NCI-H748 treated with DMSO at 0.1 percent for 48 hours (cell line): Measurements from ENCODE around the gene LOXL1.
"Not testable (repeated sequence)": the region's sequence is repeated elsewhere in the genome, so short reads cannot be mapped to it uniquely, and the experiment has no call there.

Experiments
- DNase-seq: peaks from one replicate; lab custom pipeline; 2025; lab: John Stamatoyannopoulos, UW

The LOXL1 gene

DNA sequence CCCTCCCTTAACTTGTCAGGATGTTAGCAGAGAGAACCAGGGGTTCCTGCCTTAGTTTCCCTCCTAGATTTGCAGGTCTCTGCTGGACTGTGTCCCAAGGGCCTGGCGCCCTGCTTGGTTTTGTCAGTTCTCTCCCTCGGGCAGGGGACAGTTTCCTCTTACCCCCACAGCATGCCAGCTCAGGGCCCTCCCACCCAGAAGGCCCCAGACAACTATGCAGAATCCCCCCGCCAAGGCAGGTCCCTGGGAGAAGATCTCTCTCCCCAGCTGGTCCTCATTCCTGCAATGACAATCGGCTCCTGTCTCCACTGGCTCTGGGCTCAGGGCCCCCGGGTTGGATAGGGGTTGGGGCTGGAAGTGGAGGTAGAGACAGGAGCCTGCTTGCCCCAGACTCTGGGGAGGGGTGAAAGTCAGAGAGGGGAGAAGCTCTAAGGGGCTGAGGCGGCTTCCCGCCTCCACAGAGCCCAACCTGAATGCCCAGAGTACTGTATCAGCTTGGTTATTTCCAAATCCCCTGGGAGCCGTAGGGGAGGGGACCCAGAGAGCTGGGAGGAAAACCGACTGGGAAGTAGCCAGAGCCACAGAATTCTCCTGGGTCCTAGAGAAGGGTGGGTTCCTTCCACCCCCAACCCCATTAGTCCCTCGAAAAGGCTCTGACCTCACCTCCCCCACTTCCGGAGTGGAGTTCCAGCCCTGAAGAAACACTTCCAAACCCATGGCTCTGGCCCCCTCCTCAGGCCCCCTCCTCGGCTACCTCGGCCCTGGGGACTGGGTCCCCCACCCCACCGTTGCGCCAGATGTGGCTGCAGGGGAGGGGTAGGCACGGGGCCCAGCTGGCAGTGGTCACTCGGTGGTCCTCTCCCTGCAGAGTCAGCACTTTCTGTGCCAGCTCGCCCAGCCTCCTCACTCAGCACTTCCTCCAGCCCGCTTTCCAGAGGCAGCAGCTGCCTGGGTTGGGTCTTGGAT is 3.8 kb upstream of the LOXL1 start:
- no peak for DNase-seq

DNA sequence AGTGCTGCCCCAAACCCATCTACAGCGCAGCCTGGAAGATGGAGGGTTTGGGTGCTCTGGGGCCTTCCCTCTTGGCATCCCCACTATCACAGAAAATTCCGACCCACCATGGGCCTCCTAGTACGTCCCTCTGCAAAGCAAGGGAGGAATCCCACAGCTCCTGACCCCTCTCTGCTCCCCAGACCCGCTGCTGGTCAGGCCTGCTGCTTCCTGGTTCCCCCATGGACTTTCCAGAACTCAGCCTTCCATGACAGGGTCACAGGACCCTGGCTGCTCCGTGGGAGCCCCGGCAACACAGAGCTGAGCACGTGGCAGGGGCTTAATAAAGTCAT is 3.1 kb upstream of the LOXL1 start:
- DNase-seq = no peak

- DNase-seq = no peak
These were observed 2.6 kb upstream of the LOXL1 start for GRCh38 chr15:73923488-73924164.

DNA sequence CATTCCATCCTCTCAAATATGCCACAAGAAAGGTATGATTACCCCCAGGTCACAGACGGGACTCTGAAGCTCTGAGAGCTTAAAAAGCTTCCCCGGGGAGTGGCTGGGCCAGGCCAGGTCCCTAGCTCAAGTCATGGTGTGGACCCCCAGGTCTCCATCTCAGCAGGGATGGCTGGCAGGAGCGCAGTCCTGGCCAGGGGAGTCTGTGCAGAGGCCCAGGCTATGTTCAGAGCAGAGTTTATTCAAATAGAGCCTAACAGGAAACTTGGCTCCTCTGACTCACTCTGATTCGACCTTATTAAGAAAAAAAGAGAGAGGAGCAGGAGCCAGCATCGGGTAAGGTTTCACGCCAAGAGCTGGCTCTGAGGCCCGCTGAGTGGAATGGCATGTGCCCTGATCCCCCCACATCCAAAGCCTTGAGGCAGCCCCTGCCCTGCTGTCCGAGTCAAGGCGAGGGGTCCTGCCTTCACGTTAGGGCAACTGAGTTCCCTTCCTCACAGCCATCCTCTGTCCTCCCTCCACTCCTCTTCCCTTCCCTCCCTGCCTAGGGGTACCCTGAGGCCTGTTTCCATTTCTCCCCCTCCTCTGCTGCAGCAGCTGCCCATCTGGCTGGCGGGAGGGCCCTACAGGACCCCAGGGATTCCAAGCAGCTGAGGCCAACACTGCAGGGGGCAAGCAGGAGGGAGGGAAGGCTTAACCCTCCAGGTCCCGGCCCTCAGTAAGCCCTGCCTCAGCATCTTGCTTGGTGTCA is 1.9 kb upstream of the LOXL1 start:
- DNase-seq = no peak

DNA sequence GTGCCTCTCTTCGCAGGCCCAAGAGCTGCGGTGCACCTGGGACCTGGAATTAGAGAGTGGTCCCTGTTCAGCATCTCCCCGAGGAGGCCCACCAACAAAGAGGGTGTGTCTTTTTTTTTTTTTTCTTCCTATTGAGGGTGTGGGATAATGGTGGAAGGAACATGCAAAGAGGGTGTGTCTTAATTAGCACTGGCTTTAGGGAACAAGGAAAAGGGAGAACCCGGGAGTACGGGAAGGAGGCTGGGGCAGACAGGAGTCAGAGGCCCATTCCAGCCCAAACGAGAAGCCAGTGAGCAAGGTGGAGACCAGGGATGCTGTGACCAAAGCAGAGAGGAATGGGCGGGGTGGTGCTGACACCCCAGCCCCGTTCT is 429 bp upstream of the LOXL1 start:
- DNase-seq = no peak

DNA sequence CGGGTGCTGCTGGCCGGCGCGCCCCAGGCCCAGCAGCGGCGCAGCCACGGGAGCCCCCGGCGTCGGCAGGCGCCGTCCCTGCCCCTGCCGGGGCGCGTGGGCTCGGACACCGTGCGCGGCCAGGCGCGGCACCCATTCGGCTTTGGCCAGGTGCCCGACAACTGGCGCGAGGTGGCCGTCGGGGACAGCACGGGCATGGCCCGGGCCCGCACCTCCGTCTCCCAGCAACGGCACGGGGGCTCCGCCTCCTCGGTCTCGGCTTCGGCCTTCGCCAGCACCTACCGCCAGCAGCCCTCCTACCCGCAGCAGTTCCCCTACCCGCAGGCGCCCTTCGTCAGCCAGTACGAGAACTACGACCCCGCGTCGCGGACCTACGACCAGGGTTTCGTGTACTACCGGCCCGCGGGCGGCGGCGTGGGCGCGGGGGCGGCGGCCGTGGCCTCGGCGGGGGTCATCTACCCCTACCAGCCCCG is 777 bp downstream of the LOXL1 start:
- DNase-seq = peak; percentile 19

GRCh38 chr15:73927476-73928240 is 1.4 kb downstream of the LOXL1 start:
- DNase-seq = peak; percentile 10

DNA sequence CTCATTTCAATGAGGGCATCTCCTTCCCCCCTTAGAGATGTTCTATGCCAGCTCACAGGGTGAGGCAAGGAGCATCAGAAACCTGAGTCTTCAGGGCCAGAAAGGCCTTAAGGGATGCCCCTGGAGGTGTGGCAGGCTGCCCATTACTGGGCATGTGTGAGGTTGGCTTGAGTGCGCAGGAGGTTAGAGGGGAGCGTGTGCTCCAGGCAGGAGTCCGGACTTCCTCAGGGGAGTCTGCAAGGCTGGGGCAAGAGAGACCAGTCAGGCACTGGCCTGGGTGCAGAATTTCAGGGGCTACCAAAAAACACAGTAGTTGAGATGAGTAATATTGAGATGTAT is 1.9 kb downstream of the LOXL1 start:
- no peak for DNase-seq

GRCh38 chr15:73928971-73929627 is 2.8 kb downstream of the LOXL1 start:
- DNase-seq = no peak

GRCh38 chr15:73930371-73930770 is 4.1 kb downstream of the LOXL1 start:
- no peak for DNase-seq

DNA sequence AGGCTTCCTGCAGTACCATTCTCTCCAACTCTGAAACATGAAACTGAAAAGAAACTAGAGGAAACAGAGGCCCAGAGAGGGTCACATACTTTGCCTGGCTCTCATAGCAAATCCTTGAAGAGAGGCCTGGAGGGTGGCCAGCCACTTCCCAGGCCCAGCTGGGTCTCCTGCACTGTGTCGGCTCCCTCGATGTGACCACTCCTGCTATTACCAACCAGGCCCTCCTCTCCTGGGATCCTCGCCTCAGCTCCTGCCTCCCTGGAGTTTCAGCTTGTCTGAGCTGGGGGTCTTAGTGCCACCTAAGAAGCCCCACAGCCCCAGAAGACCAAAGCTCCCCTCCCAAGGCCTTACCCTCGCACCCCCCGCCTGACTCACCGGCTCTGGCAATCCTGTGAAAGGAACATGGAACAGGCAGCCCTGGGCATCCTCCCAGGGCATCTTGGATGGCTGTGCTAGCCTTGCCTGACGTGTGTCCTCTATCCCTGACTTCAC is 4.6 kb downstream of the LOXL1 start:
- DNase-seq = no peak

- no peak for DNase-seq
These were observed 5.2 kb downstream of the LOXL1 start for GRCh38 chr15:73931441-73931840.

DNA sequence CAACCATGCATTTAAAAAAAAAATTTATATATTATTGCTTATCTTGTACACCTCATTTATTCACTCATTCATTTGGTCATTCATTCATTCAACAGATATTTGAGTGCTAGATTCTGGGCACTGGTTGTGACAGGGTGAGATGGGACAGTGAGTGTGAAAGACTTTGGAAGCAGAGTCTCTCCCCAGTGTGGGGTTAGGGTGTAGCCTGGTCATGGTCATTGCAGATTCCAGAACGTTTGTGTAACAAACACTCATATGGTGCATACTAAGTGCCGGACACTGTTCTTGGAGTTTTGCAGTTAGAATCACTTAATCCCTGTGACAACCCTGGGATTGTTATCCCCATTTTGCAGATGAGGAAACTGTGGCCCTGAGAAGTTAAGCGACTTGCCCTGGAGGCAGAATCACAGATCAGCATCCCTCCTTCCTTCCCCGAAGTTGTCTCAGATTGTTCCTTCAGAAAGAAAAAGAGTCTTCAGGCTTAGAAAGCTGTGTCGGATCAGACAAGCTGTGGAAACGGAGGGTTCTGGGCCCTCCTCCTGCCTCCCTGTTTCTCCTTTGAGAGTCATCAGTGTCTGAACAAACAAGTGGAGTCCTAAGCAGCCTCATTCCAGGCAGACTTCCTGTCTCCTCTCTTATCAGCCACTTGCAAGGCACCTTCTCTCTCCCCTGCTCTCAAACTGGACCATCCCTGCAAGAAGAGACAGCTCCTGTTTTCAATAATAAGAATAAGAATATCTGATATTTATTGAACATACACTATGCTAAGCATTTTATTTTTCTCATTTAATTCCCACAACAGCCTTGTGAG is 6.3 kb downstream of the LOXL1 start:
- DNase-seq = no peak

GRCh38 chr15:73934281-73934680 is 8.0 kb downstream of the LOXL1 start:
- no peak for DNase-seq

- no peak for DNase-seq
These were observed 9.3 kb downstream of the LOXL1 start for GRCh38 chr15:73935547-73935946.

- no peak for DNase-seq
These were observed 9.9 kb downstream of the LOXL1 start for GRCh38 chr15:73936181-73936580.

- DNase-seq = no peak
These were observed 10.5 kb downstream of the LOXL1 start for GRCh38 chr15:73936588-73937290.

GRCh38 chr15:73937296-73937695 is 11.0 kb downstream of the LOXL1 start:
- DNase-seq = no peak

DNA sequence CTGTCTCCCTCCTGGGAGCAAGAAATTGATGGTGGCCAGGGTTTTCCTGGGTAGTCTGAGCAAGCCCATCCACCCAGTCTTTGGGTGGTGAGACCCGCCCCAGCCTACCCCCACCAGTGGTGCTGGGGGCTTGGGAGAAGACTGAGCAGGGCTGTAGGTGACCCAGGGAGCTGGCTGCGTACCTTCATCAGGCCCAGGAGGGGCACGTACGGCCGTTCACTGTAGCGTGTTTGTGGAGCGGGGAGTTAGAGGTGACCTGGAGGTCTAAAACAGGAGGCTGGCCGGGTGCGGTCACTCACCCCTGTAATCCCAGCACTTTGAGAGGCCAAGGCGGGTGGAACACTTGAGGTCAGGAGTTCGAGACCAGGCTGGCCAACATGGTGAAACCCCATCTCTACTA is 11.5 kb downstream of the LOXL1 start:
- no peak for DNase-seq

DNA sequence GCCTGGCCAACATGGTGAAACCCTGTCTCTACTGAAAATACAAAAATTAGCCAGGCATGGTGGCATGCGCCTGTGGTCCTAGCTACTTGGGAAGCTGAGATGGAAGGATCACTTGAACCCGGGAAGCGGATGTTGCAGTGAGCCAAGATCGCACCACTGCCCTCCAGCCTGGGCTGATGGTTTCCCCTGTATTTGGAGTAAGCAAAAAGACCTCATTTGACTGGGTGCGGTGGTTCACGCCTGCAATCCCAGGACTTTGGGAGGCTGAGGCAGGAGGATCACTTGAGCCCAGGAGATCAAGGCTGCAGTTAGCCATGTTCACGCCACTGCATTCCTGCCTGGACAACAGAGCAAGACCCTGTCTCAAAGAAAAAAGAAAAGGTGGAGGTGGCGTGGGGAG is 12.3 kb downstream of the LOXL1 start:
- not testable (repeated sequence) for DNase-seq
